ENCODE measurements around the gene CNBD2.
"Not testable (repeated sequence)": the region's sequence is repeated elsewhere in the genome, so short reads cannot be mapped to it uniquely, and the experiment has no call there.

CNBD2 gene

DNA sequence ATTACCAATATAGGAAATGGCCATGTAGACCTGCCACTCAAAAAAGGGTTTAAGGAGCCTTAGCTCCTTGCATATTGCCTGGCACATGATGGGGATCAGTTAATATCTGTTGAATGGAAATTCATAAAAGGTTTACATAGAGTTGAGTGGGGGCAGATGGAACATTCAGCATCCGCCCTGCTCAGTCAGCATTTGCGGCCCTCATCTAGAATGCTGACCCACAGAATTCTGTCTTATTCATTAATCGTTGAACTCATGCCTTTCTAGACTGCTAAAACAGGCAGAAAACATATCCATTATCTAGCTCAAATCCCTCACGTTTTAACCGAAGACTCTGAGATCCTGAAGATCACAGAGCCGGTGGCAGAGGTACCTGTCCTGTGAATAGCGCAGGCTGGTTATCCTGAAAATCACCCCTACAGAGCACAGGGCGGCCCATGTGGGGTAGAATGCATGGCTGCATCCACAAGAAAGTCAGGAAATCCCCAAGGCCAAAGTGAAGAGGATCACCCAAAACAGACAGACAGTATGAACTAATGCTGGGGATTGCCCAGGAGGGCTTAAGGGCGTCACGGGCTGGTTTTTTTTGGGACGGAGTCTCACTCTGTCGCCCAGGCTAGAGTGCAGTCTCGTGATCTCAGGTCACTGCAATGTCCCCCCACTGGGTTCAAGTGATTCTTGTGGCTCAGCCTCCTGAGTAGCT, 59.9 kb downstream of the CNBD2 start:
- DNase-seq: no peak

DNA sequence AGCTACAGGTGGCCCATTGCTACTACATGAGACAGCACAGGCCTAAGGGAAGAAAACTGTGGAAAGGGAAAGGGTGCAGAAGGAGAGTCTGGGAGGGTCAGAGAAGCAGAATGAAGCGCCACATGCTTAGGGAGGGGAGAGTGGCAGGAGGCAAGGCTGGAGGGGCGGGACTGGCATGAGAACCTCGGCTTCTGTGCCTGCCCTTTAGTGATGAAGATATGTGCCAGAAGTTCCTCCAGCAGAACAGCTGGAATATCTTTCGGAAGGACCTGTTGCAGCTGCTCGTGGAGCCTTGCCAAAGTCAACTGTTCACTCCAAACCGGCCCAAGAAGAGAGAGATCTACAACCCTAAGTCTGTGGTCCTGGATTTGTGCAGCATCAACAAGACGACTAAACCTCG, 61.8 kb downstream of the CNBD2 start:
- DNase-seq: no peak

DNA sequence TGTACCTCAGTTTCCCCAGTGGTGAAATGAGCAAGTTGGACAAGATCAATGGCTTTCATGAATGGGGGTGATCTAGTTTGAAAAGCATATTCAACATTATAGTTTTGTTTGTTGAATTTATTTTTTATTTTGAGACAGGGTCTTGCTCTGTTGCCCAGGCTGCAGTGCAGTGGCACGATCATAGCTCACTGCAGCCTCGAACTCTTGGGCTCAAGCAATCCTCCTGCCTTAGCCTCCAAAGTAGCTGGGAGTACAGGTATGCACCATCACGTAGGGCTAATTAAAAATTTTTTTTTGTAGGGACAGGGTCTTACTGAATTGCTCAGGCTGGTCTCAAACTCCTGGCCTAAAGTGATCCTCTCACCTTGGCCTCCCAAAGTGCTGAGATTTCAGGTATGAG, 63.4 kb downstream of the CNBD2 start:
- no peak for DNase-seq

DNA sequence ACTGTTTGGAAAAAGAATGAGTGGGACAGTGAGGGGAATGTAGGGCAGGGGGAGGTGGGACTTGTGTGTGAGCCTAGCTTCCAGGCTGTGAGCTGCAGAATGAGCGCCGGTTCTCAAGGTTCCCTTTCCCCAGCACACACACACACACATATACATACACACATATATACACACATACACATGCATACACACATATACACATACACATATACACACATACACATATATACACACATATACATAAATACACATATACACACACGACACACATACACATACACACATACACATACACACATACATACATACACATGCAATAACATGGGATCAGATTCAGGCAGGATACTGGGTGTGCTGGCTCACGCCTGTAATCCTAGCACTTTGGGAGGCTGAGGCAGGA, 66.5 kb downstream of the CNBD2 start:
- no peak for DNase-seq

DNA sequence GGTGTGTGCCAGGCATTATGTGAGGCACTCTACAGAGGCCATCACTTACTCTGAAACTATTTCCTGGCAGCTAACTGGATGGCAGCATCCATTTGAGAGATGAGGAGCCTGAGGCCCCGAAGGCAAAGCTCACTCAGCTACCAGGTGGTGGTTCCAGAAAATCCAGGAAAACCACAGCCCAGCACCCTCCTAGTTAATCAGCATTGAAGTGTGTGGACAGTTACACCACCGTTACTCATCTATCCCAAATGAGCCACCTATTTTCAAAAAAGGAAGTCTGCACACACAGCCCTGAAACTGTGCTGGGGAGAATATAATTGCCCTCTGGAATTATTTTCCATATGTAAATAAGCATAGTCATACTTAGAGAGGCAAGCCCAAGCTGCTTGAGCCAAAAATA, 67.4 kb downstream of the CNBD2 start:
- DNase-seq: peak; percentile 33 to 52

DNA sequence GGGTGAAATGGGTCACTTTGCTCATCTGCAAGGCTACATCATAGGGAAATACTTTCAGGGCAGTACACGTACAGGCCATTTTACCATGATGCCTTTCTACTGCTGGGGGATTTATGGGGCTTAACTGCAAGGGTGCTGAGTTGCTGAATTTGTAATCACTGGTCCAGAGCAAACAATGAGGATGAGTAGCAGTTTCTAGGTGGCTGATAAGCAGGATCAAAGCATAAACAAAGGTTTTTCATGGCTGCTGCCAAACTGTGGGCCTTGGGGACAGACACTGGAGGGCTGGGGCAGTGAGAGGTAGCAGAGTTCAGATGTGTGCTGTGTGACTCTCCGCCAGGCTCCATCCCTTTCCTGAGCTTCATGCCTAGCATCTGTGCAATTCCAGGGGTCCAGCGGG, 68.3 kb downstream of the CNBD2 start:
- DNase-seq: no peak

DNA sequence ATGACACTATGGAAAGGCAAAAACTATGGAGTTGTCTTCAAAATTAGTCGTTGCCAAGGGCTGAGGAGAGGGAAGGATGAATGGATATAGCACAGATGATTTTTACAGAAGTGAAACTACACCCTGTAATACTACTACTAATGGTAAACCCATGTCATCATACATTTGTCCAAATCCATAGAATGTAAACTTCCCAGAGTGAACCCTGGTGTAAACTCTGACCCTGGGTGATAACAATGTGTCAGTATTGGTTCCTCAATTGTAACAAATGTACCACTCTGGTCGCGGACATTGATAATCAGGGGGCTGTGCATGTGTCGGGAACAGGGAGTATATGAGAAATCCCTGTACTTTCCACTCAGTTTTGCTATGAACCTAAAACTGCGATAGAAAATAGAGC, 72.2 kb downstream of the CNBD2 start:
- no peak for DNase-seq

DNA sequence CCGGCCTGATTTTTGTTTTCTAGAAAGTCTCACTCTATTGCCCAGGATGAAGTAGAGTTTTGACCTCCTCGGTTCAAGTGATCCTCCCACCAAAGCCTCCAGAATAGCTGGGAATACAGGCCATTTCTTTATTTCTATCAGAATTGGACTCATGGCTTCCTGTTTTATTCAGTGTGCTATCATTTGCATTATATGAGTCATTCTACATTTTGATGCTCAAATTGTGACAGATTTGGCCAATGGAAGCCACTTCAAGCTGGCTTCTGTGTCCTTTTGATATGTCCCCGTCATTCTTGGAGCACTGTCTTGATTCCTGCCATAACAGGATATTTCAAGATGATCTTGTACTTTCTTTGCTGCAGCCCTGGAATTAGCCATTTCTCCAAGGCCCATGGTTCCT, 75.1 kb downstream of the CNBD2 start:
- DNase-seq: no peak

DNA sequence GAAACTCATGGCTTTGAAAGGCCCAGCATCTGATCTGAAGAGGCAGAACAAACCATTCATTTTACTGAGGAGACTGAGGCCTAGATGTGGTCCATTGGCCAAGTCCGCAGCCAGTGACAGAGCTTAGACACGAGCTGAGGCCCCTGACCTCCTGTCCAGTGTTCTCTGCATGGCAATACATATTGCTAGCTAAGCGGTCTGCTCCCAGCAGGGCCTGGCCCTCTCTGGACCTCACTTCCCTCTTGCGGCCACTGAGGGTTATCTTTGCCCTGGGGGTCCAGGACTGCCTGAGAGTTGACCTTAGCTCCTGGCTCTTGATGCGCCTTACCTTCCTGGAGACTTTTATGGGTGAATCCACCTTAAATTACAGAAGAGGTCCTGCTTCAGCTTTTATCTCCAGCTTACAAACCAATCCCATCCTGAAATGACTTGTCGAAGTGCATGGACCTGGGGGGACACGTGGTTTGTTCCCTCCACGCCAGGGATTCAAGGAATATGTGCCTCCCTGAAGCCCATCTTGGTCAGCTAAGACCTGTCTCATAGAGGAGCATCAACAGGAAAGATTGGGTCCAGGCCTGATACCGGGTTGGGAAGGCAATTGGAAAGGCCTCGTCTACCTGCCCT, 75.6 kb downstream of the CNBD2 start:
- DNase-seq: no peak

DNA sequence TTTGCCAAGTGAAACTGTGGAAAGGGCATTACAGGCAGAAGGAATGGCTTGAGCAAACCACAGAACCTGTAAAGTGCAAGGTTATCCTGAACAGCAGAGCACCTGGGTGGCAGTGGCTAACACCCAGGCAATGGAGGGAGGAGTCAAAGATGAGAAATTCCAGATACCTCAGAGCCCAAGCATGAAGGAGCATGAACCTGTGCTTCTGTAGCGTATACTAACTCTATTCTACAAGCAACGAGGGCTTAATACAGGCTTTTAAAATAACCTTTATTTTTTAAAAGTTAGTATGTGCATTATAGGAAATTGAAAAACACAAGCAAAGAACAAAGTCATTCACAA, 77.0 kb downstream of the CNBD2 start:
- no peak for DNase-seq

DNA sequence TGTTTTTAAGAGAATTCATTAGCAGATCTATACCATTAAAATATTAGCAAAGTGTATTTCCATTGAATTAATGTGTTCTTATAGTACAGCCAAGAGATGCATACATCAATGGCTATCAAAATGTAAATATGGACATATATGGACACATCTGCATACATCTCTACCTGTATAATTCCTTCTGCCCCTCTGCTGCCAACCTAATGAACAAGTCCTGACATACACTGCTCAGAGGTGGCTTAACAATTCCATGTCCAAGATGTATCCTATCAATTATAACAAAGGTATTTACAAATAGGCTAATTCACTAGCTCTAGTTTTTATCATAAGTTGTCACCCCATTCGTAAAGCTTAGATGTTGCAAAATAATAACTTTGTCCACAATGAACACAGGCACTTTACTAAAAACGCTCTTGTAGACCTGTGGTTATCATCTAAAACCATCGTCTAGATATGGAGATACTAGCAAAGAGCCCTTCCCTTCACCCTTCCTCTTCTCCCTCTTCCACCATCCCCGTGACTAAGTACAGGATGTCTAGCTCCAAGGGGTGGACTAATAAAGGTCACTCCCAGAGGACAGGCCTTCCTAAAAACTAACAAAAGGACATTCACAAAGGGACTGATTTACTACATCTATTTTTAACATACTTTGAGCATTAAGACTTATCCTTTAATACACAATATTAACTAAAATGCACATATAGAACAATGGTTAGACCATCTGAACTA, 77.8 kb downstream of the CNBD2 start:
- DNase-seq: not testable (repeated sequence)

DNA sequence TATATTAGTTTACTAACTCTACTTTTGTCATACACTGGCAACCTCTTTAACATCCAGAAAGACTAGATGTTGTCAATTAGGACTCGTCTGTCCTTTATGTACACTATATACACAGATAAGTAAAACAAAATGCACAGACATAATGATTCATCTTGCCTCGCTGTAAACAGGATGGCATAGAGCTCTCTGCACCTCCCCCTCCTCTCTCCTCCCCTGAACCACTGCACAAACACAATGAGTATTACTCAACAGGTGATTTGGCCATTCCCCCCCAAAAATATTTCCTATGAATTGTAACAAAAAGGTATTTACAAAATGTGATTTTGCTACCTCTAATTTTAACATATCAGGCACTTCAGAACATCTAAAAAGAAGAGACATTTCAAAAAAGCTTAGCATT, 81.0 kb downstream of the CNBD2 start:
- not testable (repeated sequence) for DNase-seq

DNA sequence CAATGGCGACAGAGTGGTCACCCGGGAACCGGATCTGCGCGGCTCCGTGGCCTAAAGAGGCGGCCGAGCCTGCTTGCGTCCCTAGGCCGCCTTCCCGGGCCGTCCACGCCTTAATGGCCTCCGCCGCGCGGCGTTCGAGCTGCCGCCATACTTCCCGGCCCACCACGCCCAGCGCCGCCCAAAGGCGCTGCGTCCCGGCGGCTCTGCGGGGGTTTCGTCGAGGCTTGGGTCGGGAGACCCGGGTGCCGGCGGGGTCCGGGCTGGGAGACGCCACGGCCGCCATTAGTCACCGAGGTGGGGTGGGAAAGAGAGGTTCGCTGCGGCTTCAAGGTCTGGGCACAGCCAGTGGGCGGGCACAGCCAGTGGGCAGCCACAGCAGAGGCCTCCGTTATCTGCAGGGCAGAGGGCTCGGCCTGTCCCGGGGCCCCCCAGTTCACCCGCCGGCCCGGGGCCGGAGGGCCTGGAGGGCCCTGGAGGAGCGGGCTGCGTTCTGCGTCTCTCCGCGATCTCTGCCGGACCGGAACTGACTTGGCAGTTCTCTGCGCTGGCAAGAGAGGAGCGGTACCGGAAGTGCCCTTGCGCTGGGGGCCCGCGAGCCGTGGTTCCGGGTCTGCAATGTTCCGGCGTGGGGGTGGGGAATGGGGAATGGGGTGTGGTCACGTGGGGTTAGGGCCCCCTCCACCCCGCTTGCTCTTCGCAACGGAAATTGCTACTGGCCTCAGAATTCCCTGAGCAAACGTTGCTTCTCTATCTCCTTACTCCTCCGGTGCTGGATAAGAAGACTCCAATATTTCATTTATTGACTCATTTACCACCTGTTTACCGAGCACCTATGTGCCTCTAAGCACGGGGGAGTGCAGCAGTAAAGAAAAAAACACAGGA, 82.3 kb downstream of the CNBD2 start:
- DNase-seq: peak; percentile 87 to 89

GRCh38 chr20:36051318-36052116, 83.1 kb downstream of the CNBD2 start:
- DNase-seq: no peak

DNA sequence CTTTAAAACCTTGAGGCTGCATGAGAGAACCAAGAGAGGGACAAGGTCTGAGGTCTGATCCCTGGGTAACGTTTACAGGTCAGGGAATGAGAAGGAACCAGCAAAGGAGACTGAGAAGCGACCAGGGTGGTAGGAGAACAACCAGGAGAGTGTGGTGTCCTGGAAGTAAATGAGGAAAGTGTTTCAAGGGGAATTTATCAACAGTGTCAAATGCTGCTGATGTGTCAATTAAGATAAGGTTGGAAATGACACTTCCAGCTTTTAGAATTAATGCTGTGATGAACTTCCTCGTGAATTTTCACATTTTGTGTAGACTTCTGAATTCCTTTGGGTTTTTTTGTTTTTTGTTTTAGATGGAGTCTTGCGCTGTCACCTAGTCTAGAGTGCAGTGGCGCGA, 83.7 kb downstream of the CNBD2 start:
- no peak for DNase-seq

GRCh38 chr20:36053863-36054518, 85.6 kb downstream of the CNBD2 start:
- not testable (repeated sequence) for DNase-seq

DNA sequence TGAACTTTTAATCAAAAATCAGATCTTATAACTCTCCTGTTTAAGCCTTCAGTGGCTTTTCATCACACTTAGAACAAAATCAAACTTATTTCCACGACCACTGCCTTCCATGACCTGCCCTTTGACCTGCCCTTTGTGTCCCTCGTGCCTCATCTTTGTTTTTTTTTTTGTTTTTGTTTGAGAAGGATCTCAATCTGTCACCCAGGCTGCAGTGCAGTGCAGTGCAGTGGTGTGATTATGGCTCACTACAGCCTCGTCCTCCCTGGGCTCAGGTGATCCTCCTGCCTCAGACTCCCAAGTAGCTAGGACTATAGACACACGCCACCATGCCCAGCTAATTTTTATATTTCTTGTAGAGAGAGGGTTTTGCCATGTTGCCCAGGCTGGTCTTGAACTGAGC, 86.8 kb downstream of the CNBD2 start:
- no peak for DNase-seq

DNA sequence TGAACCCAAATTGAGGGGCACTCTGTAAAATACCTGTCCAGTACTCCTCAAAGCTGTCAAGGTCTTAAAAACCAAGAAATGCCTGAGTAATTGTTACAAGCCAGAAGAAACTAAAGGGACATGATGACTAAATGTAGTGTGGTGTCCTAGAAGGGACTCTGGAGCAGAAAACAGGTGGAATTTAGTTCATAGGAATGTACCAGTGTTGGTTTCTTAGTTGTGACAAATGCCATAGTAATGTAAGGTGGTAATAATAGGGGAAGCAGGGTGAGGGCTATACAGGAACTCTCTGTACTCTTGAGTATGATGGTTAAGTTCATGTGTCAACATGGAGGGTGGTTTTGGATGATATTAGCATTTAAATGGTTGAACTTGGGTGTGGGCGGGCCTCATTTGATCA, 92.3 kb downstream of the CNBD2 start:
- DNase-seq: no peak

DNA sequence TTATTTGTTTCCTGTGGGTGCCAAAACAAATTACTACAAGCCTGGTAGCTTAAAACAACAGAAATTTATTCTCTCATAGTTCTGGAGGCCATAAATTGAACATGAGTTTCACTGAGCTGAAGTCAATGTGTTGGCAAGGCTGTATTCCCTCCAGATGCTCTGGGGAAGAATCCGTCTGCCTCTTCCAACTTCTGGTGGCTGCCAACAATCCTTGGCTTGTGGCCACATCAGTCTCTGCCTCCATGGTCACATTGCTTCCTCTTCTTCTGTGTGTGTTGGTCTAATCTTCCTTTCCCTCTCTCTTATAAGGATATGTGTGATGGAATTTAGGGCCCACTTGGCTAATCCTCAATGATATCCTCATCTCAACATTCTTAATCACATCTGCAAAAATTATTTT, 93.4 kb downstream of the CNBD2 start:
- DNase-seq: no peak

GRCh38 chr20:36062799-36063198, 94.4 kb downstream of the CNBD2 start:
- no peak for DNase-seq

DNA sequence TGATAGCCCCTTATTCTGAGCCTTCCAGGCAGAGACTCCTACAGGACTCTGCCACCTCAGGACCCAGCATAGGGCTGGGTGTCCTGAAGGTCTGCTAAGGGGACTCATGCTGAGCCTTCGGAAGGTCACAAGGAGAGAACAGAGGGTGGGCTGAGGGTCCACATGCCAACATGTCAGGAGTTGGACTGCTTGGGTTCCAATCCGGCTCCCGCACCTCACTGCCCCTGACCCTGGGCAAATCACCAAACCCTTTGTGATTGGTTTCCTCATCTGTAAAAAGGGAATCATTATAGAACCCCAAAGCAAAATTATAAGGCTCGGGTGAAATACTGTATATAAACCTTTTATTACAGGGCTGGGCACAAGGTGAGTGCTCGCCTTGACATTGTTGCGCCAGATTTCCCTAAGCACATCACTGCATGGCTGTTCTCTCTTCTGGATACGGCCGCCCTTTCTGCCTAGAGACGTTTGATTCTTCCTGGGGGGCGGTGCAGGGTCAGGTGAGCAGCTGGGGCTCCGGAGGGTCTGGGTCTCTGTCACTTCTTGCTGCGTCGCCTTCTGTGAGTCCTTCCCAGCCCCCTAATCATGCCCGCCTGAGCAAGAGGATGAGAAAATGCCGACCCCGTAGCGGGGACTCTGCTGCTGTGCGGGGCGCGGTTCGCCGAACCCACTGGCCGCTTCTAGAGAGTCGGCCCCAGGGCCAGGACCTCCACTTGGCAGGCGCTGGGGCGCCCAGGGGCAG, 95.7 kb downstream of the CNBD2 start:
- DNase-seq: no peak
